HG03103 (cell line): ENCODE measurements around the gene MIGA2.
"Not testable (repeated sequence)": the region's sequence is repeated elsewhere in the genome, so short reads cannot be mapped to it uniquely, and the experiment has no call there.

Experiments used
- ATAC-seq: cut with Tn5 transposase; IDR thresholded peaks from one replicate; pipeline ENCODE4 v1.9.1; 2021; ENCODE audit warnings: low read depth; ENCODE audit not compliant: unreplicated experiment

The MIGA2 gene

DNA sequence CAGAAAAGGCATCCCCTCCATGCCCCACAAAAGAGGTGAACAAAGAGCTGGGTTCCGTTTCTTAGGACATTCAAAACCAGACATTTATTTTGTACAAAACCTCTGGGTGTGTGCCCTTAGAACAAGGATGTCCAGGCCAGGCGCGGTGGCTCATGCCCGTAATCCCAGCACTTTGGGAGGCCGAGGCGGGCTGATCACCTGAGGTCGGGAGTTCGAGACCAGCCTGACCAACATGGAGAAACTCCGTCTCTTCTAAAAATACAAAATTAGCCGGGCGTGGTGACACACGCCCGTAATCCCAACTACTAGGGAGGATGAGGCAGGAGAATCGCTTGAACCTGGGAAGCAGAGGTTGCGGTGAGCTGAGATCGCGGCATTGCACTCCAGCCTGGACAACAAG, 76.1 kb downstream of the MIGA2 start:
- not testable (repeated sequence) for ATAC-seq

DNA sequence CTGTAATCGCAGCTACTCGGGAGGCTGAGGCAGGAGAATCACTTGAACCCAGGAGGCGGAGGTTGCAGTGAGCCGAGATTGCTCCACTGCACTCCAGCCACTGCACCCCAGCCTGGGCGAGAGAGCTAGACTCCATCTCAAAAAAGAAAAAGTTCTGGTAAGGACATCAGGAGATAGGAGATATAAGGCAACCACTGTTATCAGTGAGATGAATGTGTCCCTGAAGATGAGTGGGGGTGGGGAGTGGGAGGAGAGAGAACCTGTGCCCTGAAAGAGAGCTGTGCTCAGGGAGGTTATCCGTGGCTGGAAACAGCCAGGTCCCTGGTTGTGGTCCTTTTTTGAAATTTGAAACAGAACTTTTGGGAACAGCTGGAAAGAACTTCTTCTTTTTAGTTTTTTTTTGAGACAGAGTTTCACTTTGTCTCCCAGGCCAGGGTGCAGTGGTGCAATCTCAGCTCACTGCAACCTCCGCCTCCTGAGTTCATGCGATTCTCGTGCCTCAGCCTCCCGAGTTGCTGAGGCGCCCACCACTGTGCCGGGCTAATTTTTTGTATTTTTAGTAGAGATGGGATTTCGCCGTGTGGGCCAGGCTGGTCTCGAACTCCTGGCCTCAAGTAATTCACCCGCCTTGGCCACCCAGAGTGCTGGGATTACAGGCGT, 77.3 kb downstream of the MIGA2 start:
- ATAC-seq, result no peak

DNA sequence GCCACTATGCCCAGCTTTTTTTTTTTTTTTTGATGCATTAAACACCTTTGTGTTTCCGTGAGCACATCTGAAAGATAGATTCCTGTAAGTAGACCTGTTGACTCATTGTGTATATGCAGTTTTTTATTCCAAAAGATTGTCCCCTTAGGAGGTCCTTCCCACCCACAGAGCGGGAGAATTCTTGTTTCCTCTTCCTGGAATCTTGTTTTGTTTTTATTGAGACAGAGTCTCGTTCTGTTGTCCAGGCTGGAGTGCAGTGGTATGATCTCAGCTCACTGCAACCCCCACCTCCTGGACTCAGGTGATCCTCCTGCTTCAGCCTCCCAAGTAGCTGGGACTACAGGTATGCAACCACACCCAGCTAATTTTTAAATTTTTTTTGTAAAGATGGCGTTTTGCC, 82.4 kb downstream of the MIGA2 start:
- ATAC-seq, result no peak

DNA sequence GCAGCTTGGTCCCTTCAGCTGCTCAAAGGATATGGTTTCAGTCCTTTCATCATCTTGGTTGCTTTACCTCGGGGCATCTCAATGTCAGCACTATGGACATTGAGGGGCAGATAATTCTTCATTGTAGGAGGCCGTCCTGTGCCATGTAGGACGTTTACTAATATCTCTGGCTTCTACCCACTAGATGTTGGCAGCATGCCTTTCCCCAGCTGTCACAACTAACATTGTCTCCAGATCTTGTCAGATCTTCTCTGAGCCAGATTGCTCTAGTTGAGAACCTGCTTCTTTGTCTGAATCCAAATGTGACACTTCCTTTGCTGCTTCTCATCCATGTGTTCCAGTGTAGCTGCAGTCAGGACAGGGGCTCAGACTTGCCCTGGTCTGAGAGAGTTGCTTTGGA, 85.1 kb downstream of the MIGA2 start:
- no peak for ATAC-seq
